Ecto neural progenitor cell (in vitro differentiated cells): ENCODE measurements around the gene WNT11.

ENCODE experiments used
- DNase-seq: peaks from one replicate; pipeline ENCODE4 v3.0.0-alpha.2; 2018; ENCODE audit warnings: low spot score

The WNT11 gene

GRCh38 chr11:76237914-76238313 is 31.6 kb upstream of the WNT11 start:
- no peak for DNase-seq

GRCh38 chr11:76237000-76237649 is 30.8 kb upstream of the WNT11 start:
- DNase-seq: no peak

GRCh38 chr11:76236092-76236999 is 30.0 kb upstream of the WNT11 start:
- DNase-seq: peak; percentile 88

- DNase-seq: peak; percentile 98
These were observed 29.2 kb upstream of the WNT11 start for GRCh38 chr11:76235233-76236091.

GRCh38 chr11:76234416-76235232 is 28.3 kb upstream of the WNT11 start:
- DNase-seq: peak; percentile 65

GRCh38 chr11:76234021-76234415 is 27.7 kb upstream of the WNT11 start:
- no peak for DNase-seq

GRCh38 chr11:76233196-76233921 is 27.1 kb upstream of the WNT11 start:
- DNase-seq: no peak

GRCh38 chr11:76232026-76232665 is 25.8 kb upstream of the WNT11 start:
- no peak for DNase-seq

GRCh38 chr11:76231121-76231738 is 24.9 kb upstream of the WNT11 start:
- no peak for DNase-seq

- DNase-seq: no peak
These were observed 24.1 kb upstream of the WNT11 start for GRCh38 chr11:76230392-76230791.

GRCh38 chr11:76229690-76230240 is 23.5 kb upstream of the WNT11 start:
- no peak for DNase-seq

- no peak for DNase-seq
These were observed 22.5 kb upstream of the WNT11 start for GRCh38 chr11:76228875-76229149.

- DNase-seq: no peak
These were observed 22.0 kb upstream of the WNT11 start for GRCh38 chr11:76228071-76228874.

GRCh38 chr11:76226626-76227025 is 20.3 kb upstream of the WNT11 start:
- no peak for DNase-seq

- no peak for DNase-seq
These were observed 18.9 kb upstream of the WNT11 start for GRCh38 chr11:76225122-76225611.

GRCh38 chr11:76224461-76225121 is 18.3 kb upstream of the WNT11 start:
- no peak for DNase-seq

GRCh38 chr11:76221365-76221764 is 15.1 kb upstream of the WNT11 start:
- no peak for DNase-seq

- no peak for DNase-seq
These were observed 12.9 kb upstream of the WNT11 start for GRCh38 chr11:76219243-76219642.
